Measurements from ENCODE around the gene OR8B3. TPM values are rescaled to one million over a fixed set of nuclear protein-coding genes. Genes with fewer than 3 reads are reported as not detected.
"Not testable (repeated sequence)": the region's sequence is repeated elsewhere in the genome, so short reads cannot be mapped to it uniquely, and the experiment has no call there.

Gene OR8B3
- polyA plus RNA-seq, 1 donor: not detected

GRCh38 chr11:124424384-124424921, 25.6 kb upstream of the OR8B3 start, which contains the start of gene OR8B4:
Gene OR8B4 (minus strand): TSS chr11:124424871. CDS start chr11:124424871, 0 bp downstream.
- Histone ChIP-seq H3K4me3 (ENCODE audit: low read length) (no peak within 1 kb of the TSS), H3K27ac (ENCODE audit: low read length) (no peak within 1 kb of the TSS), H3K36me3 (ENCODE audit: control insufficient read depth, insufficient read depth, low read length) (no peaks in the 10 kb centered on the region), H3K9me3 (ENCODE audit: control insufficient read depth, low read depth, low read length) (no peaks in the 10 kb centered on the region), H3K27me3 (ENCODE audit: control insufficient read depth, insufficient read depth, low read length) (no peaks in the 10 kb centered on the region), H3K4me1 (ENCODE audit: control insufficient read depth, insufficient read depth, low read length) (no peaks in the 10 kb centered on the region)
- WGBS (ENCODE audit: insufficient coverage, low lambda C conversion rate): no CpG with 5 or more reads among the region's 2 CpGs
- no peak for DNase-seq

GRCh38 chr11:124421043-124421442, 22.2 kb upstream of the OR8B3 start:
- H3K4me1 ChIP-seq (ENCODE audit: control insufficient read depth, insufficient read depth, low read length): no peaks in the 10 kb centered on the region
- no peak overlapping the region for H3K4me3 ChIP-seq (ENCODE audit: low read length)
- H3K27ac ChIP-seq (ENCODE audit: low read length): no peak overlapping the region
- no peaks in the 10 kb centered on the region for H3K9me3 ChIP-seq (ENCODE audit: control insufficient read depth, low read depth, low read length)
- no peak for DNase-seq
- no peaks in the 10 kb centered on the region for H3K27me3 ChIP-seq (ENCODE audit: control insufficient read depth, insufficient read depth, low read length)
- WGBS (ENCODE audit: insufficient coverage, low lambda C conversion rate): no CpG with 5 or more reads among the region's 4 CpGs
- no peaks in the 10 kb centered on the region for H3K36me3 ChIP-seq (ENCODE audit: control insufficient read depth, insufficient read depth, low read length)

DNA sequence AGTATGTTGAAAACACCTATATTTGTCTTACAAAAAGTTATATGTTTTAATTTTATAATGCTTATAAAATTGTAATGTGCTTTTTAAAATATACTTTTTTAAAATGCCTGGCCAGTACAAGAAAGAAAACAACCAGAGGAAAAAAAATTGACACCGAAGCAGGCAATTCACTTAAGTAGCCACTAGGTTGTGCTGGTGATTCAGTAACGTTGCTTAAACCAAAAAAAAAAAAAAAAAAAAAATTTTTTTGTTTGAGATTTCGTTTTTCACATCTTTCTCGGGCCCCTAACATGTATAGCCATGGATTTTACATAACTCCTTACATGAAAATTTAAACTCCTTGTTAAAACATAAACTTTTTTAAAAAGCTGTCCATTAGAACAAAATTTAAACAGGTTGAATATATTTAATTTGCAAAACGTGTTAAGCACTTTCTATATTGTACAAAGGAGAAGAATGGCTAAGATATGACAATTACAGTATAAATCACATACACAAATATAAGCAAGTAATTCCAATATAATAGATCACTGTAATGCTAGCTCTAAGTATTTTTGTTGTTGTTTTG, 16.6 kb upstream of the OR8B3 start:
- no peak for DNase-seq

DNA sequence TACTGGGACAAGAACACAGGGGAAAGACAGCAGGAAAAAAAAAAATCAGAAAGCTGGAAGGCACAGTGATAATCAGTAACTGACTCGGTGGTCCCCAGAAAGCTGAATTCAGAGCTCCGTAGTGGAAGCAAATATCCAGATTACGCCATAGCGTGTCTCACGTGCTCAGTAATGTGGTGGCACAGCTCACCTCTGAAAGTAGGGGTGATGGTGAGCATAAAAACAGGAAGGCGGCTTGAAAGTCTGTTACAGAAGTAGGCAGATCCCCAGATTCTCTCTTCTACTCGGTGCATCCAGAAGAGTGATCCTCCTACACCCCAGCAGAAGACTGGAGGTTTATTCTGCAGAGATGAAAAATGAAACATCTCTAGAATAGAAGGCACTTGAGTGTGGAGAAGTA, 11.1 kb upstream of the OR8B3 start:
- Histone ChIP-seq H3K4me1 (ENCODE audit: control insufficient read depth, insufficient read depth, low read length) (peaks cover 2% of the 10 kb centered on the region), H3K36me3 (ENCODE audit: control insufficient read depth, insufficient read depth, low read length) (no peaks in the 10 kb centered on the region), H3K4me3 (ENCODE audit: low read length) (no peak overlapping the region), H3K27me3 (ENCODE audit: control insufficient read depth, insufficient read depth, low read length) (peaks cover 2% of the 10 kb centered on the region), H3K9me3 (ENCODE audit: control insufficient read depth, low read depth, low read length) (no peaks in the 10 kb centered on the region), H3K27ac (ENCODE audit: low read length) (no peak overlapping the region)
- no CpG with 5 or more reads among the region's 7 CpGs for WGBS (ENCODE audit: insufficient coverage, low lambda C conversion rate)
- DNase-seq: no peak

More for the DNA sequence above, 16.6 kb upstream of the OR8B3 start:
- Histone ChIP-seq H3K27ac (ENCODE audit: low read length) (no peak overlapping the region), H3K9me3 (ENCODE audit: control insufficient read depth, low read depth, low read length) (no peaks in the 10 kb centered on the region), H3K4me3 (ENCODE audit: low read length) (no peak overlapping the region), H3K36me3 (ENCODE audit: control insufficient read depth, insufficient read depth, low read length) (no peaks in the 10 kb centered on the region), H3K4me1 (ENCODE audit: control insufficient read depth, insufficient read depth, low read length) (no peaks in the 10 kb centered on the region), H3K27me3 (ENCODE audit: control insufficient read depth, insufficient read depth, low read length) (peaks cover 2% of the 10 kb centered on the region)
- WGBS (ENCODE audit: insufficient coverage, low lambda C conversion rate): 50% methylated on average over 2 of the region's 5 CpGs

DNA sequence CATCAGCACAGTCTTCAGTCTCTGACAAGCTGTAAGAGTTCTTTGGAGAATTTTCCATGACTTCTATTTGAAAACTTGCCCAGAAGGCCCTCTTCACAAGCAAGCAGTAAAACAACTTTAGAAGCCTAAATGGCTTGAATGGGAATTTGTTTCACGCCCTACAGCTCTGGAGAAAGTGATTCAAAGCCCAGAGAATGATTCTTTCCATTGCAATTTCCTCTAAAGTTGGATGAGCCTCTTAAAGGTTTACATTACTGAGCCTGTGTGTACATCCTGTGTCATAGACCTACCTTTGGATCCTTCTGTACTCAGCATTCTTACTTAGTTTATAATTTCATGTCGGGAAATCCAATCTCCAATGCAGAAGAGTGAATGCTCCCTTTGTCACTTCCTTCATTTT, 6.8 kb upstream of the OR8B3 start:
- Histone ChIP-seq H3K4me3 (ENCODE audit: low read length) (no peak overlapping the region), H3K27me3 (ENCODE audit: control insufficient read depth, insufficient read depth, low read length) (no peaks in the 10 kb centered on the region), H3K9me3 (ENCODE audit: control insufficient read depth, low read depth, low read length) (peaks cover 5% of the 10 kb centered on the region), H3K27ac (ENCODE audit: low read length) (no peak overlapping the region), H3K4me1 (ENCODE audit: control insufficient read depth, insufficient read depth, low read length) (peaks cover 2% of the 10 kb centered on the region), H3K36me3 (ENCODE audit: control insufficient read depth, insufficient read depth, low read length) (no peaks in the 10 kb centered on the region)
- DNase-seq: no peak
- no CpG with 5 or more reads among the region's 2 CpGs for WGBS (ENCODE audit: insufficient coverage, low lambda C conversion rate)

DNA sequence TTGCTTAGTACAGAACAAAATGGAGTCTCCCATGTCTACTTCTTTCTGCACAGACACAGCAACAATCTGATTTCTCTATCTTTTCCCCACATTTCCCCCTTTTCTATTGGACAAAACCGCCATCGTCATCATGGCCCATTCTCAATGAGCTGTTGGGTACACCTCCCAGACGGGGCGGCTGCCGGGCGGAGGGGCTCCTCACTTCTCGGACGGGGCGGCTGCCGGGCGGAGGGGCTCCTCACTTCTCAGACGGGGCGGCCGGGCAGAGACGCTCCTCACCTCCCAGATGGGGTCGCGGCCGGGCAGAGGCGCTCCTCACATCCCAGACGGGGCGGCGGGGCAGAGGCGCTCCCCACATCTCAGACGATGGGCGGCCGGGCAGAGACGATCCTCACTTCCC, 4.4 kb upstream of the OR8B3 start:
- WGBS (ENCODE audit: insufficient coverage, low lambda C conversion rate): no CpG with 5 or more reads among the region's 27 CpGs
- not testable (repeated sequence) for H3K4me1 ChIP-seq (ENCODE audit: control insufficient read depth, insufficient read depth, low read length); H3K36me3 ChIP-seq (ENCODE audit: control insufficient read depth, insufficient read depth, low read length); H3K9me3 ChIP-seq (ENCODE audit: control insufficient read depth, low read depth, low read length); H3K4me3 ChIP-seq (ENCODE audit: low read length); DNase-seq; H3K27ac ChIP-seq (ENCODE audit: low read length); H3K27me3 ChIP-seq (ENCODE audit: control insufficient read depth, insufficient read depth, low read length)

DNA sequence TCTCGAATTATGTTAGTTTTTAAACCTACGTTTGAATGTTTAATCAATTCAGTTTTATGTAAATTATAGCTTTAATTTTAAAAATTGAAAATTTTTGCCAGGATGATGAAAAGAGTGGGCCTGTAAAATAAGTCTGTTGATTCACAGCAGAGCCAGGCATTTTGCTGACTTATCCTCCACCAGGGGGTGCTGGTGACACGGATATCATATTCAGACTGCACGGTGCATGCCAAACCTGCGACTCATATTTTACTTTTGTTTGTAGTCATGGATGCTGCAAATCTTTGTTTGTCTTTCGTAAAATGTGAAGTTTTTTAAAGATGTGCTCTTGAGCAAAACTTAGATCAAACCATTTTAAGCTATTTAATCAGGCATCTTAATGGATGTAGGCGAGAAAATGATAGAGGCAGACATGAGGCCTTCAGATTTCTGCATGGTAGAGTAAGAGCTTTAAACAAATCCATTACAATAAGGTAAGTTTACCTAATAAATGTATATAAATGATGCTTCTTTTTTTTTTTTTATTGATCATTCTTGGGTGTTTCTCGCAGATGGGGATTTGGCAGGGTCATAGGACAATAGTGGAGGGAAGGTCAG, 3.6 kb upstream of the OR8B3 start:
- Histone ChIP-seq H3K27ac (ENCODE audit: low read length) (no peak overlapping the region), H3K36me3 (ENCODE audit: control insufficient read depth, insufficient read depth, low read length) (no peaks in the 10 kb centered on the region), H3K9me3 (ENCODE audit: control insufficient read depth, low read depth, low read length) (peaks cover 5% of the 10 kb centered on the region), H3K4me3 (ENCODE audit: low read length) (no peak overlapping the region), H3K4me1 (ENCODE audit: control insufficient read depth, insufficient read depth, low read length) (no peaks in the 10 kb centered on the region), H3K27me3 (ENCODE audit: control insufficient read depth, insufficient read depth, low read length) (no peaks in the 10 kb centered on the region)
- 83% methylated on average over 3 of the region's 8 CpGs for WGBS (ENCODE audit: insufficient coverage, low lambda C conversion rate)
- peak; percentile 23 to 35 for DNase-seq

GRCh38 chr11:124396847-124397246, 2.0 kb downstream of the OR8B3 start:
- H3K4me1 ChIP-seq (ENCODE audit: control insufficient read depth, insufficient read depth, low read length); H3K4me3 ChIP-seq (ENCODE audit: low read length); H3K36me3 ChIP-seq (ENCODE audit: control insufficient read depth, insufficient read depth, low read length); DNase-seq; H3K9me3 ChIP-seq (ENCODE audit: control insufficient read depth, low read depth, low read length); H3K27ac ChIP-seq (ENCODE audit: low read length); H3K27me3 ChIP-seq (ENCODE audit: control insufficient read depth, insufficient read depth, low read length): not testable (repeated sequence)
- WGBS (ENCODE audit: insufficient coverage, low lambda C conversion rate): 100% methylated on average over 1 of the region's 4 CpGs

DNA sequence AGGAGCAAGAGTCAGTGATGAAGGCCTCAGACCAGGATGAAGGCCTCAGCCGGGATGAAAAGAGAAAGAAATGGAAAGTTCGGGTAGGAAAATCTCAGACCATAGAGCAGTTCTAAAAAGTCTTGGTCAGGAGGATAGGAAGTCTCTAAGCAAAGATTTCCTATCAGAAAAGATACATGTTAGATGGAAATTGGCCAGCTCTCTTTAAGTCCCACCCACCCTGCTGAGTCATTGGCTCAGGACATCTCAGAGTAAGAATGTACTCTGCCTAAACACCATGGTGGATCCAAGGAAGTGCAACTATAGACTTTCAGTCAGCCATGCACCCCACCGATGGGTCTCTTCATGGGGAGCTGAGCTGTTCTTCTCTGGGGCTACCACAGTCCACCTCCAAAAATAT, 4.4 kb downstream of the OR8B3 start:
- Histone ChIP-seq H3K27me3 (ENCODE audit: control insufficient read depth, insufficient read depth, low read length) (no peaks in the 10 kb centered on the region), H3K36me3 (ENCODE audit: control insufficient read depth, insufficient read depth, low read length) (no peaks in the 10 kb centered on the region), H3K4me1 (ENCODE audit: control insufficient read depth, insufficient read depth, low read length) (no peaks in the 10 kb centered on the region), H3K27ac (ENCODE audit: low read length) (no peak overlapping the region), H3K4me3 (ENCODE audit: low read length) (no peak overlapping the region), H3K9me3 (ENCODE audit: control insufficient read depth, low read depth, low read length) (no peaks in the 10 kb centered on the region)
- WGBS (ENCODE audit: insufficient coverage, low lambda C conversion rate): 83% methylated on average over 2 of the region's 3 CpGs
- DNase-seq: no peak

DNA sequence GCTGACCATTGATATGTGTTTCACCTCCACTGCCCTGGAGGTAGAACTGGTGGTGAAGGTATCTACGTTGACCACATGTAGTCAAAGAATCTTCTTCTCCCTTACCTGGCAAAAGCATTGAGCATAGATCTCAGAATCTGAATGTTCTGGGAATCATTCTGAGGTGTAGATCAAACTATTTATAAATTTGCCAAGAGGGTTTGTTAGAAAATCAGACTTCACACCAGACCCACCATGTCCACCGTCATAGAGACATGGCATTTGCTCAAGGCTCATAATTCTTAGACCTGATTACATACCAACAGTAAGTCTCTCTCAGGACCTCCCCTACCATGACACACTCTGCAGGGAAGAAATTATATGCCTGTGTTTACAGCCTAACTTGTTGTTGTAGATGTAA, 14.4 kb downstream of the OR8B3 start, which contains the start of gene OR8B2:
OR8B2 (minus strand) TSS at position 101 of the 400 bp plus-strand sequence. CDS start 1,156 bp downstream, outside the sequence.
- Histone ChIP-seq H3K4me1 (ENCODE audit: control insufficient read depth, insufficient read depth, low read length) (no peaks in the 10 kb centered on the region), H3K27ac (ENCODE audit: low read length) (no peak within 1 kb of the TSS), H3K27me3 (ENCODE audit: control insufficient read depth, insufficient read depth, low read length) (no peaks in the 10 kb centered on the region), H3K36me3 (ENCODE audit: control insufficient read depth, insufficient read depth, low read length) (no peaks in the 10 kb centered on the region), H3K4me3 (ENCODE audit: low read length) (no peak within 1 kb of the TSS), H3K9me3 (ENCODE audit: control insufficient read depth, low read depth, low read length) (no peaks in the 10 kb centered on the region)
- DNase-seq: no peak
- WGBS (ENCODE audit: insufficient coverage, low lambda C conversion rate): 90% methylated on average over 2 of the region's 2 CpGs

- not testable (repeated sequence) for H3K27ac ChIP-seq (ENCODE audit: low read length)
- WGBS (ENCODE audit: insufficient coverage, low lambda C conversion rate): no CpG with 5 or more reads among the region's 6 CpGs
Measured at GRCh38 chr11:124382857-124383256, 16.0 kb downstream of the OR8B3 start.

More at GRCh38 chr11:124382857-124383256, 16.0 kb downstream of the OR8B3 start:
- H3K9me3 ChIP-seq (ENCODE audit: control insufficient read depth, low read depth, low read length); H3K27me3 ChIP-seq (ENCODE audit: control insufficient read depth, insufficient read depth, low read length); H3K4me1 ChIP-seq (ENCODE audit: control insufficient read depth, insufficient read depth, low read length); DNase-seq; H3K4me3 ChIP-seq (ENCODE audit: low read length); H3K36me3 ChIP-seq (ENCODE audit: control insufficient read depth, insufficient read depth, low read length): not testable (repeated sequence)
